Trophoblast cell (in vitro differentiated cells and primary cell): ENCODE data around the gene TMEM91.

Experiments
- DNase-seq, 2 donors: peaks; one replicate each; pipeline ENCODE4 v3.0.0-alpha.2; 2016
- H2AFZ ChIP-seq: 2 replicates; pipeline ENCODE4 v1.6.1; 2013; ENCODE audit warnings: low read length, moderate library complexity, mild to moderate bottlenecking; ENCODE audit not compliant: insufficient read depth, poor library complexity
- H2AK5ac ChIP-seq: 2 replicates; pipeline ENCODE4 v1.6.1; 2013; ENCODE audit warnings: mild to moderate bottlenecking, low read length
- H2BK120ac ChIP-seq: 2 replicates; pipeline ENCODE4 v1.6.1; 2013; ENCODE audit warnings: low read length, mild to moderate bottlenecking, moderate library complexity; ENCODE audit not compliant: insufficient read depth, poor library complexity
- H2BK12ac ChIP-seq: 2 replicates; pipeline ENCODE4 v1.6.1; 2013; ENCODE audit warnings: mild to moderate bottlenecking, low read length, moderate library complexity
- H2BK5ac ChIP-seq: 2 replicates; pipeline ENCODE4 v1.6.1; 2013; ENCODE audit warnings: low read length, low read depth, moderate library complexity, mild to moderate bottlenecking; ENCODE audit not compliant: poor library complexity
- H3K14ac ChIP-seq: 2 replicates; pipeline ENCODE4 v1.6.1; 2013; ENCODE audit warnings: mild to moderate bottlenecking, low read length
- H3K18ac ChIP-seq: 2 replicates; pipeline ENCODE4 v1.6.1; 2013; ENCODE audit warnings: mild to moderate bottlenecking, low read length
- H3K23ac ChIP-seq: 2 replicates; pipeline ENCODE4 v1.6.1; 2013; ENCODE audit warnings: low read length
- H3K27ac ChIP-seq: 2 replicates; pipeline ENCODE4 v1.5.1; 2013; ENCODE audit warnings: low read depth, mild to moderate bottlenecking, inconsistent platforms, low read length, moderate library complexity
- H3K27me3 ChIP-seq: 2 replicates; pipeline ENCODE4 v1.6.1; 2013; ENCODE audit warnings: inconsistent platforms, mild to moderate bottlenecking, low read length, moderate library complexity; ENCODE audit not compliant: insufficient read depth
- H3K36me3 ChIP-seq, 2 experiments: 1 replicate in 1 of 2; 2 replicates in 1 of 2; pipeline ENCODE4 v1.6.1; 2013; ENCODE audit warnings: low read length in 2 of 2, mild to moderate bottlenecking in 2 of 2, moderate library complexity in 1 of 2; ENCODE audit not compliant: insufficient read depth in 2 of 2, control insufficient read depth in 1 of 2
- H3K4ac ChIP-seq: 2 replicates; pipeline ENCODE4 v1.6.1; 2013; ENCODE audit warnings: low read depth, mild to moderate bottlenecking, low read length, moderate library complexity
- H3K4me1 ChIP-seq, 2 experiments: 1 replicate in 1 of 2; 2 replicates in 1 of 2; pipeline ENCODE4 v1.6.1; 2013; ENCODE audit warnings: low read length in 2 of 2, mild to moderate bottlenecking in 2 of 2, moderate library complexity in 1 of 2; ENCODE audit not compliant: insufficient read depth in 2 of 2, control insufficient read depth in 1 of 2
- H3K4me2 ChIP-seq: 2 replicates; pipeline ENCODE4 v1.6.1; 2013; ENCODE audit warnings: inconsistent platforms, mild to moderate bottlenecking, low read length, moderate library complexity
- H3K4me3 ChIP-seq: 2 replicates; pipeline ENCODE4 v1.5.1; 2013; ENCODE audit warnings: mild to moderate bottlenecking, low read depth, low read length, inconsistent platforms
- H3K79me1 ChIP-seq: one replicate; pipeline ENCODE4 v1.6.1; 2013; ENCODE audit warnings: low read length
- H3K79me2 ChIP-seq: 2 replicates; pipeline ENCODE4 v1.6.1; 2013; ENCODE audit warnings: low read length, mild to moderate bottlenecking; ENCODE audit not compliant: control insufficient read depth, insufficient read depth, poor library complexity
- H3K9ac ChIP-seq: 2 replicates; pipeline ENCODE4 v1.6.1; 2013; ENCODE audit warnings: mild to moderate bottlenecking, low read length
- H3K9me3 ChIP-seq: 2 replicates; pipeline ENCODE4 v1.6.1; 2013; ENCODE audit warnings: low read depth, mild to moderate bottlenecking, control low read depth, inconsistent platforms, low read length; ENCODE audit not compliant: insufficient read depth
- H4K12ac ChIP-seq: 2 replicates; pipeline ENCODE4 v1.6.1; 2013; ENCODE audit warnings: low read depth, mild to moderate bottlenecking, low read length, moderate library complexity
- H4K8ac ChIP-seq: 2 replicates; pipeline ENCODE4 v1.6.1; 2013; ENCODE audit warnings: low read depth, mild to moderate bottlenecking, low read length, moderate library complexity
- H4K91ac ChIP-seq: one replicate; pipeline ENCODE4 v1.6.1; 2013; ENCODE audit warnings: low read depth, mild to moderate bottlenecking, low read length, moderate library complexity
- whole genome bisulfite sequencing: extraction: QIAGEN DNeasy Blood & Tissue Kit; methylation state at CpG from one replicate; pipeline ENCODE4 v1.1.7; 2013; ENCODE audit warnings: missing lambda C conversion rate; ENCODE audit not compliant: insufficient read length, insufficient coverage; ENCODE audit errors: extremely low coverage; 5-methylcytosine and 5-hydroxymethylcytosine counted together

The TMEM91 gene

GRCh38 chr19:41353466-41354342 is 22.6 kb upstream of the TMEM91 start, which contains the start of gene TGFB1:
Gene TGFB1 (minus strand): TSS chr19:41353922. CDS start chr19:41353044, 878 bp downstream.
- peaks cover 6% of the 10 kb centered on the region for H3K9me3 ChIP-seq
- peaks cover 18% of the 10 kb centered on the region for H3K79me2 ChIP-seq
- peak within 1 kb of the TSS; percentile 67 for H2BK120ac ChIP-seq
- H3K4ac ChIP-seq: peak within 1 kb of the TSS; percentile 77
- peak within 1 kb of the TSS; percentile 8 for H2AFZ ChIP-seq
- peak within 1 kb of the TSS; percentile 67 for H2BK12ac ChIP-seq
- H3K4me1 ChIP-seq: peaks cover 0 to 8% of the 10 kb centered on the region in 2 experiments
- no peak within 1 kb of the TSS for H3K23ac ChIP-seq
- no CpG with 5 or more reads among the region's 78 CpGs for WGBS
- H3K4me2 ChIP-seq: peak within 1 kb of the TSS; percentile 75
- H2BK5ac ChIP-seq: peak within 1 kb of the TSS; percentile 29
- peak within 1 kb of the TSS; percentile 93 for H3K18ac ChIP-seq
- peak within 1 kb of the TSS; percentile 70 for H3K27ac ChIP-seq
- H3K9ac ChIP-seq: peak within 1 kb of the TSS; percentile 62
- H3K79me1 ChIP-seq: peaks cover 26% of the 10 kb centered on the region
- DNase-seq: peak; percentile 64 to 78
- peak within 1 kb of the TSS; percentile 37 for H2AK5ac ChIP-seq
- peaks cover 13% of the 10 kb centered on the region for H3K27me3 ChIP-seq
- no peaks in the 10 kb centered on the region for H3K36me3 ChIP-seq
- H3K4me3 ChIP-seq: peak within 1 kb of the TSS; percentile 82
- H4K8ac ChIP-seq: peak within 1 kb of the TSS; percentile 43
- peak within 1 kb of the TSS; percentile 86 for H4K91ac ChIP-seq
- peak within 1 kb of the TSS; percentile 86 for H3K14ac ChIP-seq
- H4K12ac ChIP-seq: peak within 1 kb of the TSS; percentile 14

DNA sequence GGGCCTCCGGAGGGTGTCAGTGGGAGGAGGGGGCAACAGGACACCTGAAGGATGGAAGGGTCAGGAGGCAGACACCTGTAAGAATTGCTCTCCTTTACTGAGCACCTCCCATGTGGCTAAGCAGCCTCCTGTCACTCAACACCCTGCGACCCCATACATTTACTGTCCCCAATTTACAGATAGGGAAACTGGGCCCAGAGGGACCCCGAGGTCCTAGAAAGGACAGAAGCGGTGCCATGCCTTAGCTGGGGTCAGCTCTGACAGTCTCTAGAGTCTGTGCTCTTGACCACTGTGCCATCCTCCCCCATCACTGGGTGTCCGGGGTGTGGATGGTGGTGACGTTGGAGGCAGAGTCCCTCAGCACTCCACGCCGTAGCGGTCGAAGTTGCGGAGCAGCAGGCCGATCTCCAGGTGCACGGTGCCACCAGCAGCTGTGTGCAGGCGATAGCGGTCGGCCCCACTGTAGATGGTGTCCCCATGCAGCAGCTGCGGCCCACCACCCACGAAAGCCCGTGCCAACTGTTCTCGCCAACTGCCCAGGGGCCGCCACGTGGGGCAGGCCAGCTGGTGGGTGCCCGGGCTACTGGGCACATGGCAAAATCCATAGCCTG is 21.9 kb upstream of the TMEM91 start:
- Histone ChIP-seq H3K79me2 (peaks cover 18% of the 10 kb centered on the region), H3K4me1 (peaks cover 0 to 8% of the 10 kb centered on the region in 2 experiments), H3K27me3 (peaks cover 13% of the 10 kb centered on the region), H2BK12ac (peak overlapping the region; percentile 51), H3K4me3 (no peak overlapping the region), H3K79me1 (peaks cover 26% of the 10 kb centered on the region), H2BK120ac (no peak overlapping the region), H2BK5ac (no peak overlapping the region), H4K91ac (peak overlapping the region; percentile 52), H4K8ac (peak overlapping the region; percentile 29), H3K23ac (no peak overlapping the region), H3K14ac (peak overlapping the region; percentile 55), H2AK5ac (peak overlapping the region; percentile 11), H3K9me3 (peaks cover 6% of the 10 kb centered on the region), H3K27ac (no peak overlapping the region), H3K36me3 (no peaks in the 10 kb centered on the region), H3K18ac (peak overlapping the region; percentile 57), H3K9ac (peak overlapping the region; percentile 3), H4K12ac (peak overlapping the region; percentile 8), H2AFZ (no peak overlapping the region), H3K4ac (no peak overlapping the region), H3K4me2 (peak overlapping the region; percentile 75)
- DNase-seq: no peak
- WGBS: no CpG with 5 or more reads among the region's 23 CpGs

DNA sequence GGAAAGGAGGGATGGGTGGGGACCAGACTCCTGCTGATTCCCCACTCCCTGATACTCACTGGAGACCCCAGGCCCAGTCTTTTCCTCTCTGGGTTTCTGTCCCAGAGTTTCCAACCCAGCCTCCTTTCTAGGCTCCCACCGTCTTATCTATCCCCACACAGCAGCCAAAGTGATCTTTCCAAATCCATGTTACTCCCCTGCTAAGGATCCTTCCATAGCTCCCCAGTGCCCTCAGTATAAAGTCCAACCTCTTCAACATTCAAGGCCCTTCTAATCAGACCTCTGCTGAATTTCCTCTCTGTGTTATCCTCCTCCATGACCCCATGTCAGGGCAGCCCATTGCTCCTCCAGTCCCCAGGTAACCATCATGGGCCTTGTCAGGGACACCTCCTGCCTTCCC is 21.3 kb upstream of the TMEM91 start:
- Histone ChIP-seq H3K14ac (no peak overlapping the region), H3K4me3 (no peak overlapping the region), H3K9ac (no peak overlapping the region), H4K8ac (no peak overlapping the region), H3K4me2 (no peak overlapping the region), H3K79me1 (peaks cover 26% of the 10 kb centered on the region), H3K36me3 (no peaks in the 10 kb centered on the region), H2AFZ (no peak overlapping the region), H3K18ac (no peak overlapping the region), H3K27me3 (peaks cover 13% of the 10 kb centered on the region), H3K4me1 (peaks cover 0 to 8% of the 10 kb centered on the region in 2 experiments), H2BK12ac (no peak overlapping the region), H4K91ac (no peak overlapping the region), H2AK5ac (no peak overlapping the region), H3K9me3 (peaks cover 6% of the 10 kb centered on the region), H2BK5ac (no peak overlapping the region), H3K4ac (no peak overlapping the region), H2BK120ac (no peak overlapping the region), H3K23ac (no peak overlapping the region), H3K27ac (no peak overlapping the region), H4K12ac (no peak overlapping the region), H3K79me2 (peaks cover 18% of the 10 kb centered on the region)
- whole genome bisulfite sequencing: no CpG with 5 or more reads among the region's 1 CpG
- no peak for DNase-seq

GRCh38 chr19:41355802-41356201 is 20.5 kb upstream of the TMEM91 start:
- Histone ChIP-seq H3K79me2 (peaks cover 18% of the 10 kb centered on the region), H4K12ac (no peak overlapping the region), H4K91ac (no peak overlapping the region), H2BK12ac (no peak overlapping the region), H3K4ac (no peak overlapping the region), H3K23ac (no peak overlapping the region), H3K27me3 (peaks cover 13% of the 10 kb centered on the region), H3K36me3 (no peaks in the 10 kb centered on the region), H2AK5ac (no peak overlapping the region), H4K8ac (no peak overlapping the region), H3K9ac (no peak overlapping the region), H3K4me2 (no peak overlapping the region), H2BK5ac (no peak overlapping the region), H3K4me1 (peaks cover 0 to 8% of the 10 kb centered on the region in 2 experiments), H3K14ac (no peak overlapping the region), H3K9me3 (peaks cover 4% of the 10 kb centered on the region), H2BK120ac (no peak overlapping the region), H3K18ac (no peak overlapping the region), H2AFZ (peak overlapping the region; percentile 2), H3K27ac (no peak overlapping the region), H3K79me1 (peaks cover 26% of the 10 kb centered on the region), H3K4me3 (no peak overlapping the region)
- no CpG with 5 or more reads among the region's 3 CpGs for WGBS
- DNase-seq: no peak
